ENCODE results near the gene MRPS7. TPM values are rescaled to one million over a fixed set of nuclear protein-coding genes. Genes with fewer than 3 reads are reported as not detected.
"Not testable (repeated sequence)": the region's sequence is repeated elsewhere in the genome, so short reads cannot be mapped to it uniquely, and the experiment has no call there.

Gene MRPS7
- total RNA-seq, 4 donors from 2014 or later: 68.5 to 118 (median 82.6) TPM

GRCh38 chr17:75250009-75250471, 11.6 kb upstream of the MRPS7 start:
- peak overlapping the region in 2 of 4 donors; percentile 10 to 22 for H3K4me3 ChIP-seq
- no peaks in the 10 kb centered on the region for H3K27me3 ChIP-seq
- H3K4me1 ChIP-seq: peaks cover 18 to 20% of the 10 kb centered on the region in 2 donors
- peaks cover 0 to 15% of the 10 kb centered on the region in 2 donors for H3K36me3 ChIP-seq
- DNase-seq: no peak
- peak; percentile 52 to 77 for ATAC-seq
- in situ Hi-C loops (cut with MboI; ENCODE audit: low sequenced_read_pairs in 4 of 4) (no loop called here), intact Hi-C loops (cut with DNase I; ENCODE audit: low total_unique reads) (no loop called here)
- H3K27ac ChIP-seq: peak overlapping the region; percentile 46 to 59 (median 50)
- TF ChIP-seq POLR2A (IDR thresholded peaks at IDR 0.05): no peak
- TF ChIP-seq, protein P1, sequence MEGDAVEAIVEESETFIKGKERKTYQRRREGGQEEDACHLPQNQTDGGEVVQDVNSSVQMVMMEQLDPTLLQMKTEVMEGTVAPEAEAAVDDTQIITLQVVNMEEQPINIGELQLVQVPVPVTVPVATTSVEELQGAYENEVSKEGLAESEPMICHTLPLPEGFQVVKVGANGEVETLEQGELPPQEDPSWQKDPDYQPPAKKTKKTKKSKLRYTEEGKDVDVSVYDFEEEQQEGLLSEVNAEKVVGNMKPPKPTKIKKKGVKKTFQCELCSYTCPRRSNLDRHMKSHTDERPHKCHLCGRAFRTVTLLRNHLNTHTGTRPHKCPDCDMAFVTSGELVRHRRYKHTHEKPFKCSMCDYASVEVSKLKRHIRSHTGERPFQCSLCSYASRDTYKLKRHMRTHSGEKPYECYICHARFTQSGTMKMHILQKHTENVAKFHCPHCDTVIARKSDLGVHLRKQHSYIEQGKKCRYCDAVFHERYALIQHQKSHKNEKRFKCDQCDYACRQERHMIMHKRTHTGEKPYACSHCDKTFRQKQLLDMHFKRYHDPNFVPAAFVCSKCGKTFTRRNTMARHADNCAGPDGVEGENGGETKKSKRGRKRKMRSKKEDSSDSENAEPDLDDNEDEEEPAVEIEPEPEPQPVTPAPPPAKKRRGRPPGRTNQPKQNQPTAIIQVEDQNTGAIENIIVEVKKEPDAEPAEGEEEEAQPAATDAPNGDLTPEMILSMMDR (IDR thresholded peaks at IDR 0.05 in 4 of 5, conservative IDR thresholded peaks at IDR 0.05 in 1 of 5): no peak
- no peaks in the 10 kb centered on the region for H3K9me3 ChIP-seq

DNA sequence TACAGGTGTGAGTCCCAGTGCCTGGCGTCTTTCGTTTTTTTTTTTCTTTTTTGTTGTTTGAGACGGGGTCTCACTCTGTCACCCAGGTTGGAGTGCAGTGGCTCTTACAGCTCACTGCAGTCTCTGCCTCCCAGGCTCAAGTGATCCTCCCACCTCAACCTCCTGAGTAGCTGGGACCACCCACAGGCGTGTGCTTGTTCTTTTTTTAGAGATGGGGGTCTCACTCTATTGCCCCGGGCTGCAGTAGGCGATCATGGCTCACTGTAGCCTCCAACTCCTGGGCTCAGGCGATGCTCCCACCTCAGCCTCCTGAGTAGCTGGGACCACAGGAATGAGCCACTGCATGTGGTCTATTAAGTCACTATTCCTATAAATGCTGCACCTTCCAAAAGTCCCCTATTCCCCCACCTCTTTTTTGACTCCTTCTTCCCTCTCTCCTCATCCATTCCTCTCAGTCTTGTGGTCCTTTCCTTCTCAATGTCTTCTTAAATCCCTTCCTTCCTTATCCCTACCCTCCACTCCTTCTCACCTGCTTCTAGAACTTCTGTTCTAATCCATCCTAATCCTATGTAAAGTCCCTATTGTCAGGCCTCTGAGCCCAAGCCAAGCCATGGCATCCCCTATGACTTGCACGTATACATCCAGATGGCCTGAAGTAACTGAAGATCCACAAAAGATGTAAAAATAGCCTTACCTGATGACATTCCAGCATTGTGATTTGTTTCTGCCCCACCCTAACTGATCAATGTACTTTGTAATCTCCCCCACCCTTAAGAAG, 9.5 kb upstream of the MRPS7 start:
- DNase-seq (no peak), ATAC-seq (no peak)
- TF ChIP-seq, protein P1 (IDR thresholded peaks at IDR 0.05 in 4 of 5, conservative IDR thresholded peaks at IDR 0.05 in 1 of 5): no peak
- no peak for TF ChIP-seq POLR2A (IDR thresholded peaks at IDR 0.05)
- H3K4me1 ChIP-seq: peaks cover 18 to 20% of the 10 kb centered on the region in 2 donors
- no peak overlapping the region for H3K27ac ChIP-seq
- no peaks in the 10 kb centered on the region for H3K27me3 ChIP-seq
- intact Hi-C loops (cut with DNase I; ENCODE audit: low total_unique reads) (no loop called here), in situ Hi-C loops (cut with MboI; ENCODE audit: low sequenced_read_pairs in 4 of 4) (no loop called here)
- H3K4me3 ChIP-seq: no peak overlapping the region
- no peaks in the 10 kb centered on the region for H3K36me3 ChIP-seq
- H3K9me3 ChIP-seq: no peaks in the 10 kb centered on the region

GRCh38 chr17:75255954-75256698, 5.6 kb upstream of the MRPS7 start:
- in situ Hi-C loops (cut with MboI; ENCODE audit: low sequenced_read_pairs in 4 of 4); intact Hi-C loops (cut with DNase I; ENCODE audit: low total_unique reads); H3K9me3 ChIP-seq; H3K27me3 ChIP-seq; ATAC-seq; H3K4me3 ChIP-seq; DNase-seq; H3K36me3 ChIP-seq: not testable (repeated sequence)
- Histone ChIP-seq H3K27ac (peak overlapping the region in 3 of 4 donors; percentile 43 to 48 (median 47)), H3K4me1 (peaks cover 11 to 27% of the 10 kb centered on the region in 2 donors)

- H3K9me3 ChIP-seq; H3K27me3 ChIP-seq; H3K36me3 ChIP-seq; ATAC-seq; intact Hi-C loops (cut with DNase I; ENCODE audit: low total_unique reads); in situ Hi-C loops (cut with MboI; ENCODE audit: low sequenced_read_pairs in 4 of 4); DNase-seq; H3K27ac ChIP-seq; H3K4me3 ChIP-seq: not testable (repeated sequence)
- peaks cover 11 to 28% of the 10 kb centered on the region in 2 donors for H3K4me1 ChIP-seq
Observed at GRCh38 chr17:75257228-75257627, 4.5 kb upstream of the MRPS7 start.

GRCh38 chr17:75260641-75261335, 891 bp upstream of the MRPS7 start:
- Histone ChIP-seq H3K4me1 (peaks cover 21 to 40% of the 10 kb centered on the region in 2 donors), H3K27ac (peak overlapping the region; percentile 95 to 99 (median 98)), H3K9me3 (no peaks in the 10 kb centered on the region), H3K36me3 (peaks cover 0 to 26% of the 10 kb centered on the region in 2 donors), H3K27me3 (no peaks in the 10 kb centered on the region), H3K4me3 (peak overlapping the region; percentile 94 to 100 (median 98))
- in situ Hi-C loops (cut with MboI; ENCODE audit: low sequenced_read_pairs in 4 of 4): no loop called here
- DNase-seq (no peak), ATAC-seq (peak in 1 of 2 donors; percentile 1)
- intact Hi-C loops (cut with DNase I; ENCODE audit: low total_unique reads): loop anchor here (10.0 kb wide), 1 partner anchor 254 kb away; the partner anchor contains the start of genes CASKIN2 and TSEN54
- TF ChIP-seq, protein P1 (IDR thresholded peaks at IDR 0.05 in 4 of 5, conservative IDR thresholded peaks at IDR 0.05 in 1 of 5): peak in 1 of 5 experiments; percentile 21
- no peak for TF ChIP-seq POLR2A (IDR thresholded peaks at IDR 0.05)
